ENCODE results near the gene GOLPH3.

The GOLPH3 gene

GRCh38 chr5:32116574-32117313 is 57.4 kb downstream of the GOLPH3 start:
- TF ChIP-seq MAX (IDR thresholded peaks at IDR 0.05; ENCODE audit: low read depth, low read length) (no peak), MYC (IDR thresholded peaks at IDR 0.05; ENCODE audit: low read depth, low read length) (no peak), POLR2A (IDR thresholded peaks at IDR 0.05; ENCODE audit: extremely low read depth, insufficient read length) (no peak)
- TF ChIP-seq, protein P1, sequence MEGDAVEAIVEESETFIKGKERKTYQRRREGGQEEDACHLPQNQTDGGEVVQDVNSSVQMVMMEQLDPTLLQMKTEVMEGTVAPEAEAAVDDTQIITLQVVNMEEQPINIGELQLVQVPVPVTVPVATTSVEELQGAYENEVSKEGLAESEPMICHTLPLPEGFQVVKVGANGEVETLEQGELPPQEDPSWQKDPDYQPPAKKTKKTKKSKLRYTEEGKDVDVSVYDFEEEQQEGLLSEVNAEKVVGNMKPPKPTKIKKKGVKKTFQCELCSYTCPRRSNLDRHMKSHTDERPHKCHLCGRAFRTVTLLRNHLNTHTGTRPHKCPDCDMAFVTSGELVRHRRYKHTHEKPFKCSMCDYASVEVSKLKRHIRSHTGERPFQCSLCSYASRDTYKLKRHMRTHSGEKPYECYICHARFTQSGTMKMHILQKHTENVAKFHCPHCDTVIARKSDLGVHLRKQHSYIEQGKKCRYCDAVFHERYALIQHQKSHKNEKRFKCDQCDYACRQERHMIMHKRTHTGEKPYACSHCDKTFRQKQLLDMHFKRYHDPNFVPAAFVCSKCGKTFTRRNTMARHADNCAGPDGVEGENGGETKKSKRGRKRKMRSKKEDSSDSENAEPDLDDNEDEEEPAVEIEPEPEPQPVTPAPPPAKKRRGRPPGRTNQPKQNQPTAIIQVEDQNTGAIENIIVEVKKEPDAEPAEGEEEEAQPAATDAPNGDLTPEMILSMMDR (IDR thresholded peaks at IDR 0.05; ENCODE audit: low read depth, low read length): no peak
- DNase-seq (ENCODE audit: low read depth): no peak
- no peak overlapping the region for H3K4me3 ChIP-seq (ENCODE audit: low read depth, low read length)

GRCh38 chr5:32115985-32116384 is 58.1 kb downstream of the GOLPH3 start:
- TF ChIP-seq, protein P1 (IDR thresholded peaks at IDR 0.05; ENCODE audit: low read depth, low read length): no peak
- TF ChIP-seq MYC (IDR thresholded peaks at IDR 0.05; ENCODE audit: low read depth, low read length) (no peak), POLR2A (IDR thresholded peaks at IDR 0.05; ENCODE audit: extremely low read depth, insufficient read length) (no peak), MAX (IDR thresholded peaks at IDR 0.05; ENCODE audit: low read depth, low read length) (no peak)
- H3K4me3 ChIP-seq (ENCODE audit: low read depth, low read length): no peak overlapping the region
- DNase-seq (ENCODE audit: low read depth): peak; percentile 15

- no peak overlapping the region for H3K4me3 ChIP-seq (ENCODE audit: low read depth, low read length)
- no peak for DNase-seq (ENCODE audit: low read depth)
- TF ChIP-seq MAX (IDR thresholded peaks at IDR 0.05; ENCODE audit: low read depth, low read length) (no peak), MYC (IDR thresholded peaks at IDR 0.05; ENCODE audit: low read depth, low read length) (no peak), POLR2A (IDR thresholded peaks at IDR 0.05; ENCODE audit: extremely low read depth, insufficient read length) (no peak)
- TF ChIP-seq, protein P1 (IDR thresholded peaks at IDR 0.05; ENCODE audit: low read depth, low read length): no peak
These were observed 63.9 kb downstream of the GOLPH3 start for GRCh38 chr5:32110111-32110696.

GRCh38 chr5:32109236-32109635 is 64.9 kb downstream of the GOLPH3 start:
- TF ChIP-seq MAX (IDR thresholded peaks at IDR 0.05; ENCODE audit: low read depth, low read length): no peak
- TF ChIP-seq MYC (IDR thresholded peaks at IDR 0.05; ENCODE audit: low read depth, low read length): no peak
- TF ChIP-seq POLR2A (IDR thresholded peaks at IDR 0.05; ENCODE audit: extremely low read depth, insufficient read length): no peak
- TF ChIP-seq, protein P1 (IDR thresholded peaks at IDR 0.05; ENCODE audit: low read depth, low read length): no peak
- no peak overlapping the region for H3K4me3 ChIP-seq (ENCODE audit: low read depth, low read length)
- no peak for DNase-seq (ENCODE audit: low read depth)

DNA sequence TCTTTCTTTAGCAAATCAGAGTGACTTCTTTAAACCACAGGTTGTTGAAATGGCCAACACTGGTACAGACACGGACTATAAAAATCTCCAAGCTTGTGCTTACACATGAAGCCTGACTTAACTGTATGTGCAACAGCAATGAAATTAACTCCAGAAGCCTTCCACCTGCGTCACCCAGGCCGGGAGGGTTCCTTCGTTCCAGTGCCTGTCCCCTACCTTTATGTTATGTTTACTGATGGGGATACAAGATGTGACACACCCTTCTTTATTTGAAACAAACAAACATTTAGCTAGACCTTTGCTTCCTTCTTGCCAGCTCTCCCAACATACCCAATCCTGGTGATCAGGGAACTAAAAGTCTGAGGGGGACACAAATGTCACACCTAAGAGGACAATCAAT is 66.0 kb downstream of the GOLPH3 start:
- DNase-seq (ENCODE audit: low read depth): no peak
- H3K4me3 ChIP-seq (ENCODE audit: low read depth, low read length): no peak overlapping the region
- TF ChIP-seq MYC (IDR thresholded peaks at IDR 0.05; ENCODE audit: low read depth, low read length) (no peak), MAX (IDR thresholded peaks at IDR 0.05; ENCODE audit: low read depth, low read length) (no peak), POLR2A (IDR thresholded peaks at IDR 0.05; ENCODE audit: extremely low read depth, insufficient read length) (no peak)
- TF ChIP-seq, protein P1 (IDR thresholded peaks at IDR 0.05; ENCODE audit: low read depth, low read length): no peak
